ENCODE results near the gene GSTM2.
A peak's percentile ranks its signal among the peaks of the same experiment; 100 is the strongest.

Gene GSTM2

DNA sequence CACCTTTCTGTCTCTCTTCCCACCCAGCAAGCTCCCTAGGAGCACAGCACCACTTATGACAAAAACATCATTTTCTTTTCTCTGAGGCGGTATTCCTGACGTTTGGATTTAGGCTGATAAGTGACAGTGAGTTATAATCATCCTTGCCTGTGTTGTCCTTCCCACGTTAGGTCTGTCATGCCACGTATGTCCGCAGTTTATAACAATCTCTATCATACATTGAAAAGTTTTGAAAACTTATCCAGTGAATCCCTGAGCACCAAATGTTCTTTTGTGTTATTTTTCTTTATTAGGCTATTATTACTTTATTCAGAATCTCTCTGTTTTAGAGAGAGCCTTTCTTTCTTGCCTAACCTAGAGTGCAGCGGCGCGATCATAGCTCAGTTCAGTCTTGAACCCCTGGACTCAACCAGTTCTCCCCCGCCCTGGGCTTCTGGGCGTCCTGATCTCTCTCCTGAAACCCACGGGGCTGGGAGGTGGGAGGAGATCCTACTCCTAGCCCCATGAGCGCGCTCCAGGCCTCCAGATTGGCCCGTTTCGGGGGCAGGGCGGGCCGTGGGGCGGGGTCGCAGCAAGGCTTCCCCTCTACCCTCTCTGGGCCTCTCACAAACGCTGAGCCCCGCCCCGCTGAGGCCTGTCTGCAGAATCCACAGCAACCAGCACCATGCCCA is at the start of gene GSTM2:
Gene GSTM2 (plus strand): TSS at position 606 of the 671 bp plus-strand sequence. CDS start 59 bp downstream, at position 665.
- DNase-seq (ENCODE audit: low read depth), result peak; percentile 76
- TF ChIP-seq, protein P1, sequence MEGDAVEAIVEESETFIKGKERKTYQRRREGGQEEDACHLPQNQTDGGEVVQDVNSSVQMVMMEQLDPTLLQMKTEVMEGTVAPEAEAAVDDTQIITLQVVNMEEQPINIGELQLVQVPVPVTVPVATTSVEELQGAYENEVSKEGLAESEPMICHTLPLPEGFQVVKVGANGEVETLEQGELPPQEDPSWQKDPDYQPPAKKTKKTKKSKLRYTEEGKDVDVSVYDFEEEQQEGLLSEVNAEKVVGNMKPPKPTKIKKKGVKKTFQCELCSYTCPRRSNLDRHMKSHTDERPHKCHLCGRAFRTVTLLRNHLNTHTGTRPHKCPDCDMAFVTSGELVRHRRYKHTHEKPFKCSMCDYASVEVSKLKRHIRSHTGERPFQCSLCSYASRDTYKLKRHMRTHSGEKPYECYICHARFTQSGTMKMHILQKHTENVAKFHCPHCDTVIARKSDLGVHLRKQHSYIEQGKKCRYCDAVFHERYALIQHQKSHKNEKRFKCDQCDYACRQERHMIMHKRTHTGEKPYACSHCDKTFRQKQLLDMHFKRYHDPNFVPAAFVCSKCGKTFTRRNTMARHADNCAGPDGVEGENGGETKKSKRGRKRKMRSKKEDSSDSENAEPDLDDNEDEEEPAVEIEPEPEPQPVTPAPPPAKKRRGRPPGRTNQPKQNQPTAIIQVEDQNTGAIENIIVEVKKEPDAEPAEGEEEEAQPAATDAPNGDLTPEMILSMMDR (conservative IDR thresholded peaks at IDR 0.05; ENCODE audit: control insufficient read depth, insufficient read depth, low read depth, low read length), result no peak
- peak within 1 kb of the TSS; percentile 48 for H3K4me3 ChIP-seq (ENCODE audit: control insufficient read depth, low read depth, low read length)

DNA sequence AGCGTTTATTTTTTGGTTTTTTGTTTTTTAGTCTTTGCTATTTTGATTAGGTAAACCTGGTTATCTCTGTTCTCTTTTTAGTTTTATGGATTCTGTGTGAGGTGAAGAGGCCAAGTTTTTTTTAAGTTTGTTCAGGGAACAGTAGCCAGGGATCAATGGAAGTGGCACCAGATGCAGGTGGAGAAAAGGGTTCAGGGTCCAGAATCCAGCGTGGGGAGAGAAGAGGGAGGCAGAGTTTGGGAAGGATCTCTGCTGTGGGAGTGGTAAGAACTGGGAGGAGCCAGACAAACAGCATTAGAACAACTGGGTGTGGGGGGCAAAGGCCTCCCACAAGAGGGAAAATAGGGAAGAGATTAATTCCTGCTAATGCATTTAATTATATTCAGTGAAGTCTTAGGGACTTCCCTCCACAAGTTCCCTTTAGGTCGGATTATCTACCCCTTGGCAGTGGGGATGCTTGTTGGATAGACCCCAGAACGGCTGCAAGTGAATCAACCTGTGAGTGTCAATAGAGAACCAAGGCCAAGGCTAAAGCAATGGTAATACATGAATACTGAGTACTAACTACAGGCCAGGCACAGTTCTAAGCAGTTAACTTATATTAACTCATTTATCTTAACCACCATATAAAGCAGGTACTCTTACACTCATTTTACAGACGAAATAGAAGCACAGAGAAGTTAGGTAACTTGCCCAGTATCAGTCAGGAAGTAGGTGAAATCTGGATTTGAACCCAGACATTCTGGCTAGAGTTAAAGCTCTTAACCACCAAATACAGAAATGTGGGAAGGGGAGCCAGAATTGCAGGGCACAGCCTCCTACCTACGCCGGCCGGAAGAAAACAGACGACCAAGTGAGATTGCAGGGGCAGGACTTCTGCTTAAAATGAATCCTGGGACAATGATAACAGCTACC is 48.9 kb upstream of the GSTM2 start:
- peak overlapping the region; percentile 91 for H3K4me3 ChIP-seq (ENCODE audit: control insufficient read depth, low read depth, low read length)
- DNase-seq (ENCODE audit: low read depth), result no peak
- TF ChIP-seq, protein P1 (conservative IDR thresholded peaks at IDR 0.05; ENCODE audit: control insufficient read depth, insufficient read depth, low read depth, low read length), result no peak

DNA sequence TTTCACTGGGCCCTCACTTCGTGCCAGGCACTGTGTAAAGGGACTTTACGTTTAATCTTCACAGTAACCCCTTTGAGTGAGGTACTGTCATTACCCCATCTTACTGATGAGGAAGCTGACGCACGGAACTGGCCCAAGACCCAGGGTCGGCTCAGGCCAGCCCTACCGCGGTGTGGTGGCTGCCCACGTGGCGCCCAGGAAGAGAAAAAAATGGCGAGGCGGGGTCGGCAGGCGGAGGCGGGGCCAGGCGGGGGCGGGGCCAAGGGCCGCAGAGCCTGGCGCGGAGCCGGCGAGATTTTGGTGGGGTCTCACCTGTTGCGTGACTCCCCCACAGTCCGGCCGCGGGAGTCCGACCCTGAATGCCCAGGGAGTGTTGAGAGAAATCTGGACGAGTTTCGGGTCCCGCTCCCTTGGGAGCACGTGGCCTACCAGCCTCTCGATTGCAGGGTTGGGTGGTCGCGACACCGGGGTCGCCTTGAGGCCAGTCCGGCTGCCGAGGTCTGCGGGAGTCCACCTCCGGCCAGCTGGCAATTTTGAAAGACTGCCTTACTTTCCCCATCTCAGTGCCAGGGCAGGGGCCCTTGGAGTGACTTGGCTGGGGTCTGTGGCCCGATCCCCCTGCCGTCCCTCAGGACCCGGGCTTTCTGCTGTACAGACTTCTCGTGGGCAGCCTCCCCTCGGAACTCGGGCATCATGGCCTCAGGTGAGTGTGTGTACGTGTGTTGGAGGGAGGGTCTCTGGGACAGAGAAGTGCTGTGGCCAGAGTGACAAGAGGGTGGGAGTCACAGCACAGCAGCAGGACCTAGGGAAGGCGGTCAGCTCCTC is 48.1 kb upstream of the GSTM2 start, which contains the start of the genes AMPD2 and GNAT2:
Gene AMPD2 (plus strand): TSS at position 262 of the 825 bp plus-strand sequence. CDS start 1,339 bp downstream, outside the sequence.
Gene GNAT2 (minus strand): TSS at position 41 of the 825 bp plus-strand sequence. CDS start 6,746 bp downstream, outside the sequence.
- TF ChIP-seq, protein P1 (conservative IDR thresholded peaks at IDR 0.05; ENCODE audit: control insufficient read depth, insufficient read depth, low read depth, low read length), result no peak
- H3K4me3 ChIP-seq (ENCODE audit: control insufficient read depth, low read depth, low read length), result peak within 1 kb of the TSS; percentile 91
- DNase-seq (ENCODE audit: low read depth), result peak; percentile 85

DNA sequence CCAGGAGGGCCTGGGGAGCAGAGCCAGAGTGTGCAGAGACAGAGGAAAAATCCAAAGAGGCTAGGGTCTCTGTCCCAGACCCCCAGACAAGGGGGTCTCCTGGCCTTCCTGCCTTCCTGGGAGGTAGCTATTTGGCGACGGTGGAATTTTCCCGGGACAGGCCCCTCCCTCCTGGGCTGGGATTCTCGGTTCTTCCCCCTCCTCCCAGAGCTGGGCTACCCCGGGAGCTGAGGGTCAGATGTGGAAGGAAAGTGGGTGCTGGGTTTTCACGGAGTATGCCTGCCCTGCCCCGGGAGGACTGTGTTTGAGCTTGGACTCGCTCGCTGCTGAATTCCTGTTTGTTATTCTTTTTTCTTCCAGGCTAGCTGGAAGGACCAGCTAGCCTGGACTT is 47.5 kb upstream of the GSTM2 start:
- peak overlapping the region; percentile 91 for H3K4me3 ChIP-seq (ENCODE audit: control insufficient read depth, low read depth, low read length)
- TF ChIP-seq, protein P1 (conservative IDR thresholded peaks at IDR 0.05; ENCODE audit: control insufficient read depth, insufficient read depth, low read depth, low read length), result no peak
- peak; percentile 50 for DNase-seq (ENCODE audit: low read depth)

DNA sequence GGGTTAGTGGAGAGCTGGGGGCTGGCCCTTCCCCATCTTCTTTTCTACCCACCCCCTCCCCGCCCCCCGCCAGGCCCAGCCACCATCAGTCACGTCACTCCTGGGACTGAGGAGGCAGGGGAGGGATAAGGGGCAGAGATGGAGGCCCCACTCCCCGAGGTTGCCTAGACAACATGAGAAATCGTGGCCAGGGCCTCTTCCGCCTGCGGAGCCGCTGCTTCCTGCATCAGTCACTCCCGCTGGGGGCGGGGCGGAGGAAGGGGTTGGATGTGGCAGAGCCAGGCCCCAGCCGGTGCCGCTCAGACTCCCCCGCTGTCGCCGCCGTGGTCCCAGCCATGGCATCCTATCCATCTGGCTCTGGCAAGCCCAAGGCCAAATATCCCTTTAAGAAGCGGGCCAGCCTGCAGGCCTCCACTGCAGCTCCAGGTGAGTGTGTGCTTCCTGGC is 47.0 kb upstream of the GSTM2 start:
- DNase-seq (ENCODE audit: low read depth), result peak; percentile 90
- TF ChIP-seq, protein P1 (conservative IDR thresholded peaks at IDR 0.05; ENCODE audit: control insufficient read depth, insufficient read depth, low read depth, low read length), result no peak

More for the DNA sequence above, 47.0 kb upstream of the GSTM2 start:
- H3K4me3 ChIP-seq (ENCODE audit: control insufficient read depth, low read depth, low read length), result peak overlapping the region; percentile 91
